ENCODE data around the gene ZNF776. TPM values are rescaled to one million over a fixed set of nuclear protein-coding genes. Genes with fewer than 3 reads are reported as not detected.

The ZNF776 gene
- total RNA-seq (2014; rRNA removed; shearing (Covaris generic); ENCODE audit: low replicate concordance): 13.1 and 33.4 TPM in 2 replicates

GRCh38 chr19:57746580-57747471 lies at the start of gene ZNF776:
Gene ZNF776, plus strand, starts transcription at chr19:57746815. Its CDS starts 244 bp downstream, at chr19:57747059.
- Histone ChIP-seq H3K4me1 (ENCODE audit: low read length) (peaks cover 11% of the 10 kb centered on the region), H3K36me3 (ENCODE audit: insufficient read depth, low read length) (peaks cover 46% of the 10 kb centered on the region), H3K9ac (ENCODE audit: low read length) (peak within 1 kb of the TSS; percentile 92), H3K4me3 (ENCODE audit: low read length) (peak within 1 kb of the TSS; percentile 93), H3K4me2 (ENCODE audit: low read depth, low read length, poor library complexity, severe bottlenecking) (peak within 1 kb of the TSS; percentile 97), H4K20me1 (ENCODE audit: insufficient read depth, low read depth, low read length) (no peaks in the 10 kb centered on the region), H3K27me3 (ENCODE audit: low read length) (no peaks in the 10 kb centered on the region), H2AFZ (ENCODE audit: low read length) (peak within 1 kb of the TSS; percentile 94), H3K27ac (ENCODE audit: low read length) (peak within 1 kb of the TSS; percentile 53), H3K79me2 (ENCODE audit: low read length) (peaks cover 46% of the 10 kb centered on the region), H3K9me3 (ENCODE audit: low read length) (peaks cover 44% of the 10 kb centered on the region), H3K9me2 (replicated peaks; ENCODE audit: insufficient read depth, low read length) (no peaks in the 10 kb centered on the region; the same call in 1 of the 2 replicates)
- peak; percentile 99 for DNase-seq

- Histone ChIP-seq H3K36me3 (ENCODE audit: insufficient read depth, low read length) (peaks cover 3% of the 10 kb centered on the region; the same call in 1 of the 2 replicates), H2AFZ (ENCODE audit: low read length) (no peak overlapping the region), H3K9me2 (replicated peaks; ENCODE audit: insufficient read depth, low read length) (no peaks in the 10 kb centered on the region), H3K4me3 (ENCODE audit: low read length) (no peak overlapping the region), H3K27me3 (ENCODE audit: low read length) (no peaks in the 10 kb centered on the region), H3K4me1 (ENCODE audit: low read length) (no peaks in the 10 kb centered on the region), H4K20me1 (ENCODE audit: insufficient read depth, low read depth, low read length) (no peaks in the 10 kb centered on the region), H3K9me3 (ENCODE audit: low read length) (peaks cover 45% of the 10 kb centered on the region), H3K9ac (ENCODE audit: low read length) (no peak overlapping the region), H3K4me2 (ENCODE audit: low read depth, low read length, poor library complexity, severe bottlenecking) (no peak overlapping the region), H3K79me2 (ENCODE audit: low read length) (peaks cover 14% of the 10 kb centered on the region; the same call in 1 of the 2 replicates), H3K27ac (ENCODE audit: low read length) (no peak overlapping the region)
- DNase-seq: no peak
These were observed 45.0 kb upstream of the ZNF776 start for GRCh38 chr19:57701625-57702024.

GRCh38 chr19:57706346-57706745 lies 40.3 kb upstream of the ZNF776 start:
- no peak overlapping the region for H3K27ac ChIP-seq (ENCODE audit: low read length)
- H3K27me3 ChIP-seq (ENCODE audit: low read length): no peaks in the 10 kb centered on the region
- H3K9ac ChIP-seq (ENCODE audit: low read length): no peak overlapping the region
- H3K36me3 ChIP-seq (ENCODE audit: insufficient read depth, low read length): peaks cover 3% of the 10 kb centered on the region; the same call in 1 of the 2 replicates
- no peaks in the 10 kb centered on the region for H4K20me1 ChIP-seq (ENCODE audit: insufficient read depth, low read depth, low read length)
- no peak overlapping the region for H3K4me2 ChIP-seq (ENCODE audit: low read depth, low read length, poor library complexity, severe bottlenecking)
- H3K9me2 ChIP-seq (replicated peaks; ENCODE audit: insufficient read depth, low read length): no peaks in the 10 kb centered on the region
- H3K9me3 ChIP-seq (ENCODE audit: low read length): peaks cover 37% of the 10 kb centered on the region
- no peak overlapping the region for H3K4me3 ChIP-seq (ENCODE audit: low read length)
- H3K4me1 ChIP-seq (ENCODE audit: low read length): no peaks in the 10 kb centered on the region
- H2AFZ ChIP-seq (ENCODE audit: low read length): no peak overlapping the region
- no peak for DNase-seq
- no peaks in the 10 kb centered on the region for H3K79me2 ChIP-seq (ENCODE audit: low read length)

- Histone ChIP-seq H4K20me1 (ENCODE audit: insufficient read depth, low read depth, low read length) (no peaks in the 10 kb centered on the region), H3K79me2 (ENCODE audit: low read length) (no peaks in the 10 kb centered on the region), H3K36me3 (ENCODE audit: insufficient read depth, low read length) (peaks cover 2% of the 10 kb centered on the region; the same call in 1 of the 2 replicates), H3K9me2 (replicated peaks; ENCODE audit: insufficient read depth, low read length) (no peaks in the 10 kb centered on the region), H3K27ac (ENCODE audit: low read length) (no peak within 1 kb of the TSS), H3K4me2 (ENCODE audit: low read depth, low read length, poor library complexity, severe bottlenecking) (no peak within 1 kb of the TSS), H3K9me3 (ENCODE audit: low read length) (peaks cover 34% of the 10 kb centered on the region), H2AFZ (ENCODE audit: low read length) (no peak within 1 kb of the TSS), H3K27me3 (ENCODE audit: low read length) (no peaks in the 10 kb centered on the region), H3K4me3 (ENCODE audit: low read length) (no peak within 1 kb of the TSS), H3K9ac (ENCODE audit: low read length) (no peak within 1 kb of the TSS), H3K4me1 (ENCODE audit: low read length) (no peaks in the 10 kb centered on the region)
- no peak for DNase-seq
These were observed 37.8 kb upstream of the ZNF776 start, which contains the start of gene ZNF154 for GRCh38 chr19:57708641-57709361. Gene ZNF154, minus strand, starts transcription at chr19:57709204. Its CDS starts 233 bp downstream, at chr19:57708971.

GRCh38 chr19:57709616-57710015 lies 37.0 kb upstream of the ZNF776 start:
- Histone ChIP-seq H3K9me2 (replicated peaks; ENCODE audit: insufficient read depth, low read length) (no peaks in the 10 kb centered on the region), H3K4me2 (ENCODE audit: low read depth, low read length, poor library complexity, severe bottlenecking) (no peak overlapping the region), H3K9me3 (ENCODE audit: low read length) (peaks cover 42% of the 10 kb centered on the region), H3K4me3 (ENCODE audit: low read length) (no peak overlapping the region), H3K9ac (ENCODE audit: low read length) (no peak overlapping the region), H3K36me3 (ENCODE audit: insufficient read depth, low read length) (peaks cover 10% of the 10 kb centered on the region), H2AFZ (ENCODE audit: low read length) (no peak overlapping the region), H3K27ac (ENCODE audit: low read length) (no peak overlapping the region), H3K79me2 (ENCODE audit: low read length) (no peaks in the 10 kb centered on the region), H4K20me1 (ENCODE audit: insufficient read depth, low read depth, low read length) (no peaks in the 10 kb centered on the region), H3K27me3 (ENCODE audit: low read length) (no peaks in the 10 kb centered on the region), H3K4me1 (ENCODE audit: low read length) (no peaks in the 10 kb centered on the region)
- no peak for DNase-seq

- Histone ChIP-seq H3K9ac (ENCODE audit: low read length) (no peak overlapping the region), H3K27ac (ENCODE audit: low read length) (no peak overlapping the region), H3K9me3 (ENCODE audit: low read length) (peaks cover 55% of the 10 kb centered on the region), H3K9me2 (replicated peaks; ENCODE audit: insufficient read depth, low read length) (no peaks in the 10 kb centered on the region), H2AFZ (ENCODE audit: low read length) (no peak overlapping the region), H3K4me2 (ENCODE audit: low read depth, low read length, poor library complexity, severe bottlenecking) (no peak overlapping the region), H4K20me1 (ENCODE audit: insufficient read depth, low read depth, low read length) (no peaks in the 10 kb centered on the region), H3K4me1 (ENCODE audit: low read length) (no peaks in the 10 kb centered on the region), H3K27me3 (ENCODE audit: low read length) (no peaks in the 10 kb centered on the region), H3K36me3 (ENCODE audit: insufficient read depth, low read length) (peaks cover 16% of the 10 kb centered on the region), H3K4me3 (ENCODE audit: low read length) (no peak overlapping the region), H3K79me2 (ENCODE audit: low read length) (no peaks in the 10 kb centered on the region)
- no peak for DNase-seq
These were observed 34.4 kb upstream of the ZNF776 start for GRCh38 chr19:57712222-57712621.

- peaks cover 15% of the 10 kb centered on the region for H3K79me2 ChIP-seq (ENCODE audit: low read length)
- no peak overlapping the region for H3K4me3 ChIP-seq (ENCODE audit: low read length)
- no peaks in the 10 kb centered on the region for H3K27me3 ChIP-seq (ENCODE audit: low read length)
- peaks cover 68% of the 10 kb centered on the region for H3K9me3 ChIP-seq (ENCODE audit: low read length)
- H3K9ac ChIP-seq (ENCODE audit: low read length): no peak overlapping the region
- no peak overlapping the region for H3K27ac ChIP-seq (ENCODE audit: low read length)
- H3K36me3 ChIP-seq (ENCODE audit: insufficient read depth, low read length): peaks cover 66% of the 10 kb centered on the region
- H2AFZ ChIP-seq (ENCODE audit: low read length): no peak overlapping the region
- H3K4me2 ChIP-seq (ENCODE audit: low read depth, low read length, poor library complexity, severe bottlenecking): no peak overlapping the region
- no peak for DNase-seq
- H4K20me1 ChIP-seq (ENCODE audit: insufficient read depth, low read depth, low read length): no peaks in the 10 kb centered on the region
- H3K4me1 ChIP-seq (ENCODE audit: low read length): no peaks in the 10 kb centered on the region
- no peaks in the 10 kb centered on the region for H3K9me2 ChIP-seq (replicated peaks; ENCODE audit: insufficient read depth, low read length)
These were observed 27.2 kb upstream of the ZNF776 start for GRCh38 chr19:57719424-57719823.
